Smooth muscle cell (in vitro differentiated cells): Measurements from ENCODE around the gene GNG8. TPM values are rescaled to one million over a fixed set of nuclear protein-coding genes. Genes with fewer than 3 reads are reported as not detected.

Source experiments
- DNase-seq: peaks from one replicate; lab custom pipeline; 2025; ENCODE audit not compliant: unreplicated experiment; lab: John Stamatoyannopoulos, UW
- H2AFZ ChIP-seq: fragments of 200-600 bp; sonication (generic); 2 replicates; pipeline ENCODE4 v1.6.0; 2016; ENCODE audit warnings: antibody characterized with exemption, low read depth, mild to moderate bottlenecking
- H3F3A ChIP-seq: fragments of 200-600 bp; sonication (generic); 2 replicates; pipeline ENCODE4 v1.6.0; 2017; ENCODE audit warnings: antibody characterized with exemption, low read depth
- H3K27ac ChIP-seq: fragments of 200-600 bp; sonication (generic); 2 replicates; pipeline ENCODE4 v1.5.1; 2016; ENCODE audit warnings: low read depth, mild to moderate bottlenecking
- H3K27me3 ChIP-seq: fragments of 200-600 bp; sonication (generic); 2 replicates; pipeline ENCODE4 v1.6.1; 2016; ENCODE audit warnings: low read depth, mild to moderate bottlenecking
- H3K36me3 ChIP-seq: fragments of 200-600 bp; sonication (generic); 2 replicates; pipeline ENCODE4 v1.5.1; 2016; ENCODE audit warnings: low read depth
- H3K4me1 ChIP-seq: fragments of 200-600 bp; sonication (generic); 2 replicates; pipeline ENCODE4 v1.5.1; 2016; ENCODE audit warnings: low read depth
- H3K4me2 ChIP-seq: fragments of 200-600 bp; sonication (generic); 2 replicates; pipeline ENCODE4 v1.6.0; 2016; ENCODE audit warnings: mild to moderate bottlenecking
- H3K4me3 ChIP-seq: fragments of 200-600 bp; sonication (generic); 2 replicates; pipeline ENCODE4 v1.5.1; 2016; ENCODE audit warnings: mild to moderate bottlenecking
- H3K79me2 ChIP-seq: fragments of 200-600 bp; sonication (generic); 2 replicates; pipeline ENCODE4 v1.6.0; 2016; ENCODE audit warnings: low read depth, mild to moderate bottlenecking
- H3K9ac ChIP-seq: fragments of 200-600 bp; sonication (generic); 2 replicates; pipeline ENCODE4 v1.6.0; 2016; ENCODE audit warnings: low read depth
- H3K9me3 ChIP-seq: fragments of 200-600 bp; sonication (generic); replicated peaks from 2 replicates; pipeline ENCODE4 v1.5.1; 2016; ENCODE audit warnings: low read depth
- H4K20me1 ChIP-seq: fragments of 200-600 bp; sonication (generic); 2 replicates; pipeline ENCODE4 v1.6.0; 2016; ENCODE audit warnings: low read depth
- WGBS: methylation state at CpG from one replicate; pipeline ENCODE4 v1.1.7; 2016; ENCODE audit warnings: low lambda C conversion rate; 5-methylcytosine and 5-hydroxymethylcytosine counted together
- polyA plus RNA-seq: library from polyadenylated mRNA; unstranded; fragments of >200 nt; fragmentation: Nextera tagmentation; extraction: Ambion mirVana; gene quantifications from 2 replicates; pipeline ENCODE4 v1.2.1, GENCODE V29; 2016
- total RNA-seq: library from RNA; depleted of rRNA; stranded (reverse); fragments of >200 nt; gene quantifications from 2 replicates; pipeline ENCODE4 v1.2.3, GENCODE V29; 2014
- TF ChIP-seq, protein P1 (sequence below): fragments of 200-600 bp; sonication (generic); IDR thresholded peaks from 2 replicates; pipeline ENCODE4 v1.5.1; 2017; ENCODE audit warnings: borderline replicate concordance, mild to moderate bottlenecking, antibody characterized with exemption; ENCODE audit not compliant: insufficient read depth, poor library complexity, severe bottlenecking

Gene GNG8
- total and polyA plus RNA-seq, 2 experiments from 2014 or later: 3.3 TPM; not detected in 1

DNA sequence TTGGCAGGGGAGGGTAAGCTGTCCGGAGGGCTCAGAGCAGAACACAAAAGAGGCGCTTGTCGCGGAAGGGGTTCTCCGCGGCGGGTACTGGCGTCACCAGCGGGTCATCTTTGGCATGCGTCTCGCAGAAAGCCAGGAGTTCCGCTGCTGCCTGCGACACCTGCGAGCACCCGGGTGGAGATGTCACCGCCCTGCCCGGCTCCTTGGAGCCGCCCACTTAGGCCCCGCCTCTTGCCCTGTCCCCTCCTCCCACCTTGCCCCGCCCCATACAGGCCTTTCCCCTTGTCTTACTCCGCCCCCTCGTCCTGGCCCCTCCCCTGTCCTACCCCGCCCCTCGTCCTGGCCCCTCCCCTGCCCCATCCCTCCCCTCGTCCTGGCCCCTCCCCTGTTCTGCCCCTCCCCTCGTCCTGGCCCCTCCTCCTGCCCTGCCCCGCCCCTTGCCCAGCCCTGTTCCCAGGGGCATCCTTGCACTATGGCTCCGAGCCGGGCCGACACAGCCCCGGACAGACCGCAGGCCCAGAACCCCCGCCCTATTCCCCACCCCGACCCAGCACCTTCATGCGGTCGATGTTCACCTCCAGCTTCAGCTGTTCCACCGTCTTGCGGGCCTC lies 1.9 kb downstream of the GNG8 start:
- H3K9me3 ChIP-seq: no peaks in the 10 kb centered on the region
- peak overlapping the region; percentile 35 for H3K9ac ChIP-seq
- peak overlapping the region; percentile 87 for H3K4me2 ChIP-seq
- no peaks in the 10 kb centered on the region for H3K79me2 ChIP-seq
- H3F3A ChIP-seq: peaks cover 5% of the 10 kb centered on the region
- no peaks in the 10 kb centered on the region for H4K20me1 ChIP-seq
- H3K36me3 ChIP-seq: no peaks in the 10 kb centered on the region
- peak overlapping the region; percentile 77 for H2AFZ ChIP-seq
- no peak overlapping the region for H3K27ac ChIP-seq
- peaks cover 13% of the 10 kb centered on the region for H3K27me3 ChIP-seq
- WGBS: 4% methylated on average over 19 of the region's 38 CpGs
- H3K4me3 ChIP-seq: peak overlapping the region; percentile 52
- peaks cover 12% of the 10 kb centered on the region for H3K4me1 ChIP-seq
- TF ChIP-seq, protein P1, sequence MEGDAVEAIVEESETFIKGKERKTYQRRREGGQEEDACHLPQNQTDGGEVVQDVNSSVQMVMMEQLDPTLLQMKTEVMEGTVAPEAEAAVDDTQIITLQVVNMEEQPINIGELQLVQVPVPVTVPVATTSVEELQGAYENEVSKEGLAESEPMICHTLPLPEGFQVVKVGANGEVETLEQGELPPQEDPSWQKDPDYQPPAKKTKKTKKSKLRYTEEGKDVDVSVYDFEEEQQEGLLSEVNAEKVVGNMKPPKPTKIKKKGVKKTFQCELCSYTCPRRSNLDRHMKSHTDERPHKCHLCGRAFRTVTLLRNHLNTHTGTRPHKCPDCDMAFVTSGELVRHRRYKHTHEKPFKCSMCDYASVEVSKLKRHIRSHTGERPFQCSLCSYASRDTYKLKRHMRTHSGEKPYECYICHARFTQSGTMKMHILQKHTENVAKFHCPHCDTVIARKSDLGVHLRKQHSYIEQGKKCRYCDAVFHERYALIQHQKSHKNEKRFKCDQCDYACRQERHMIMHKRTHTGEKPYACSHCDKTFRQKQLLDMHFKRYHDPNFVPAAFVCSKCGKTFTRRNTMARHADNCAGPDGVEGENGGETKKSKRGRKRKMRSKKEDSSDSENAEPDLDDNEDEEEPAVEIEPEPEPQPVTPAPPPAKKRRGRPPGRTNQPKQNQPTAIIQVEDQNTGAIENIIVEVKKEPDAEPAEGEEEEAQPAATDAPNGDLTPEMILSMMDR: no peak
- peak; percentile 81 for DNase-seq

DNA sequence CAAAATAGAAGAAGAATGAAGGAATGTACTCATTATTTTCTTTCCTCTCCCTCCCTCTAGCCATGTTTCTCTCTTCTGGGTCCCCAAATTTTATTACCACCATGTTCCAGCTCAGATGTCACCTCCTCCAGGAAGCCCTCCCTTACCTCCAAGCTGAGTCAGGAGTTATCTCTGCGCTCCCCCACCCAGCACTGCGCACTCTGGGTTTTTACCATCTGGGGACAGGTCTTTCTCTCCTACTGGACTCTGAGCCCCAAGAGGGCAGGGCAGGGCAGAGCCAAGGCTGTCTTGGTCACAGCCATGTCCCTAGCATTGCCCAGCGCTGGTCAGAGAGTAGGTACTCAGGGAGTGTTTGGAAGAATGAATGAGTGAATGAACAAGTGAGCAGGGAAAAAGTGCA lies 2.9 kb downstream of the GNG8 start:
- DNase-seq: no peak
- H3K4me2 ChIP-seq: no peak overlapping the region
- H3K27ac ChIP-seq: no peak overlapping the region
- no peaks in the 10 kb centered on the region for H4K20me1 ChIP-seq
- no peaks in the 10 kb centered on the region for H3K9me3 ChIP-seq
- H3K9ac ChIP-seq: no peak overlapping the region
- no peak overlapping the region for H3K4me3 ChIP-seq
- 95% methylated on average over 3 of the region's 3 CpGs for WGBS
- peaks cover 12% of the 10 kb centered on the region for H3K4me1 ChIP-seq
- TF ChIP-seq, protein P1: no peak
- H2AFZ ChIP-seq: no peak overlapping the region
- no peaks in the 10 kb centered on the region for H3F3A ChIP-seq
- H3K79me2 ChIP-seq: no peaks in the 10 kb centered on the region
- H3K27me3 ChIP-seq: peaks cover 13% of the 10 kb centered on the region
- no peaks in the 10 kb centered on the region for H3K36me3 ChIP-seq

DNA sequence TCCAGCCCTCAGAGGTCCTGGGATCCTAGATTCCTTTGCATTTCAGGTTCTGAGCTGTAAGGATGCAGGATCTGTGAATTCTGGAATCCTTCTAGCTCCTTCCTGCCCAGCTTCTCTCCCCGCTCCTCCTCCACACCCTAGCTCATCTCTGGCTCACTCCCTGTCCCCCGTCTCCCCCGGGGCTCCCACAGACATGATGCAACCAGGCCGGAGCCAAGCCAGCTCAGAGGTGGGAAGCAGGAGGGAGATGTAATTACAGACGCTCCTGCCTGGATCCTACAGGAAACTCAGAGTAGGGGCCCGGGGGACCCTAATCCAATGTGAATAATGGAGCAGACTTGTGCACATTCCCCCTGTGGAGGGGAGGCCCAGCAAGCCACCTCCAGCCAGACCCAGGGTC lies 4.5 kb downstream of the GNG8 start:
- Histone ChIP-seq H3K27ac (no peak overlapping the region), H3K27me3 (peaks cover 13% of the 10 kb centered on the region), H3F3A (no peaks in the 10 kb centered on the region), H3K4me3 (no peak overlapping the region), H3K4me1 (peaks cover 12% of the 10 kb centered on the region), H3K4me2 (peak overlapping the region; percentile 4), H3K36me3 (no peaks in the 10 kb centered on the region), H3K9ac (no peak overlapping the region), H3K9me3 (no peaks in the 10 kb centered on the region), H4K20me1 (no peaks in the 10 kb centered on the region), H2AFZ (peak overlapping the region; percentile 16), H3K79me2 (no peaks in the 10 kb centered on the region)
- TF ChIP-seq, protein P1: no peak
- 49% methylated on average over 6 of the region's 6 CpGs for WGBS
- DNase-seq: no peak

DNA sequence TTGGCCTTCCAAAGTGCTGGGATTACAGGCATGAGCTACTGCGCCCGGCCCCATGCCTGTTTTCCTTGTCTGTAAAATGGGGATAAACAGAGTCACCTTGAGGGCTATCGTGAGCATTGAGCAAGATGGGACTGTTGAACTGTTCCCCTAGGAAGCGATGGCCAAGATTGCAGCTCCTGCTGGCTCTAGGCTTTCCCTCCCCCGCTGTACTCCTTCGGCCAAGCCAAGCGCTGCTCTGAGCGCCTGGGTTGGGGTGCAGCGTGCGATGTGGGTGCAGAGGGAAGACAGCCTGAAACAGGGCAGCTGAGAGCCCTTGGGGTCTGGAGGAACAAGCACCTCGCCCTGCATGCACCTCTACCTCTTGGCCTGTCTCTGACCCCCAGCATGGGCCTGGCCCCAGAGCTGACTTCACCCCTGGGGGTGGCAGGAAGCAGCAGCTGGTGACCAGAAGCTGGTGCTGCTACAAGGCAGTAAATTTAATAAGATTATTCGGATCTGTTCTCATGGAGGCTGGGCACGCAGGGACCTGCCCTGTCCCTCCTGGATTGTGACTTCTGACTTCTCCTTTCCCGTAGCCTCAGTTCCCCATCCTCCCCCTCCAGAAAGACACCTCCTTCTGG lies 5.3 kb downstream of the GNG8 start:
- no peaks in the 10 kb centered on the region for H3K79me2 ChIP-seq
- H3K27ac ChIP-seq: no peak overlapping the region
- H3K4me2 ChIP-seq: peak overlapping the region; percentile 4
- no peak overlapping the region for H3K4me3 ChIP-seq
- H3K27me3 ChIP-seq: peaks cover 10% of the 10 kb centered on the region
- no peak for DNase-seq
- H3K9me3 ChIP-seq: no peaks in the 10 kb centered on the region
- H4K20me1 ChIP-seq: no peaks in the 10 kb centered on the region
- H3F3A ChIP-seq: no peaks in the 10 kb centered on the region
- H3K9ac ChIP-seq: no peak overlapping the region
- 89% methylated on average over 13 of the region's 14 CpGs for WGBS
- peak overlapping the region; percentile 16 for H2AFZ ChIP-seq
- TF ChIP-seq, protein P1: no peak
- H3K36me3 ChIP-seq: no peaks in the 10 kb centered on the region
- H3K4me1 ChIP-seq: peaks cover 12% of the 10 kb centered on the region
